ENCODE results near the gene UACA. TPM values are rescaled to one million over a fixed set of nuclear protein-coding genes. Genes with fewer than 3 reads are reported as not detected.

Gene UACA
- polyA plus RNA-seq, 1 donor (not counting 4 experiments of a cell fraction or from before 2014, with no cell fraction given) = 26.6 TPM

GRCh38 chr15:70643783-70644125 lies 119.6 kb downstream of the UACA start:
- dilution Hi-C loops (cut with MboI; ENCODE audit: extremely low pct_ligation_motif_present, low sequenced_read_pairs) = no loop called here
- H2AFZ ChIP-seq (ENCODE audit: control insufficient read depth, low read length) = no peak overlapping the region
- DNase-seq (ENCODE audit: low read depth, low spot score) (no peak), FAIRE-seq (no peak)
- no peaks in the 10 kb centered on the region for H3K4me1 ChIP-seq (ENCODE audit: control insufficient read depth, extremely low read depth, insufficient read depth, low read length)
- no peak overlapping the region for H3K4me2 ChIP-seq (ENCODE audit: control insufficient read depth, extremely low read depth, insufficient read depth, low read depth, low read length)
- H3K79me2 ChIP-seq (ENCODE audit: control insufficient read depth, insufficient read depth, low read length) = no peaks in the 10 kb centered on the region
- H3K9me1 ChIP-seq (ENCODE audit: control insufficient read depth, extremely low read depth, insufficient read depth, low read length) = no peaks in the 10 kb centered on the region
- H3K9me3 ChIP-seq (ENCODE audit: control insufficient read depth, low read depth, low read length) = no peaks in the 10 kb centered on the region
- no peak overlapping the region for H3K9ac ChIP-seq (ENCODE audit: control insufficient read depth, extremely low read depth, insufficient read depth, low read length)
- H3K27ac ChIP-seq (ENCODE audit: control insufficient read depth, insufficient read depth, low read length) = no peak overlapping the region
- H4K20me1 ChIP-seq (ENCODE audit: control insufficient read depth, extremely low read depth, insufficient read depth, low read length) = no peaks in the 10 kb centered on the region
- no peak for TF ChIP-seq EZH2 (IDR thresholded peaks at IDR 0.05; ENCODE audit: low read length)
- TF ChIP-seq, protein P1, sequence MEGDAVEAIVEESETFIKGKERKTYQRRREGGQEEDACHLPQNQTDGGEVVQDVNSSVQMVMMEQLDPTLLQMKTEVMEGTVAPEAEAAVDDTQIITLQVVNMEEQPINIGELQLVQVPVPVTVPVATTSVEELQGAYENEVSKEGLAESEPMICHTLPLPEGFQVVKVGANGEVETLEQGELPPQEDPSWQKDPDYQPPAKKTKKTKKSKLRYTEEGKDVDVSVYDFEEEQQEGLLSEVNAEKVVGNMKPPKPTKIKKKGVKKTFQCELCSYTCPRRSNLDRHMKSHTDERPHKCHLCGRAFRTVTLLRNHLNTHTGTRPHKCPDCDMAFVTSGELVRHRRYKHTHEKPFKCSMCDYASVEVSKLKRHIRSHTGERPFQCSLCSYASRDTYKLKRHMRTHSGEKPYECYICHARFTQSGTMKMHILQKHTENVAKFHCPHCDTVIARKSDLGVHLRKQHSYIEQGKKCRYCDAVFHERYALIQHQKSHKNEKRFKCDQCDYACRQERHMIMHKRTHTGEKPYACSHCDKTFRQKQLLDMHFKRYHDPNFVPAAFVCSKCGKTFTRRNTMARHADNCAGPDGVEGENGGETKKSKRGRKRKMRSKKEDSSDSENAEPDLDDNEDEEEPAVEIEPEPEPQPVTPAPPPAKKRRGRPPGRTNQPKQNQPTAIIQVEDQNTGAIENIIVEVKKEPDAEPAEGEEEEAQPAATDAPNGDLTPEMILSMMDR (optimal IDR thresholded peaks at IDR 0.05 in 1 of 3, IDR thresholded peaks at IDR 0.05 in 1 of 3, conservative IDR thresholded peaks at IDR 0.05 in 1 of 3; ENCODE audit: extremely low read depth in 1 of 3, insufficient read depth in 2 of 3, low read length in 3 of 3) = no peak
- no peaks in the 10 kb centered on the region for H3K27me3 ChIP-seq (ENCODE audit: control insufficient read depth, extremely low read depth, insufficient read depth, low read length)
- H3K36me3 ChIP-seq (ENCODE audit: control insufficient read depth in 2 of 2, extremely low read depth in 1 of 2, insufficient read depth in 2 of 2, low read length in 2 of 2) = no peaks in the 10 kb centered on the region
- H3K4me3 ChIP-seq (ENCODE audit: control insufficient read depth in 2 of 3, extremely low read depth in 1 of 3, insufficient read depth in 2 of 3, low read depth in 1 of 3, low read length in 3 of 3) = no peak overlapping the region

- H3K4me1 ChIP-seq (ENCODE audit: control insufficient read depth, extremely low read depth, insufficient read depth, low read length) = no peaks in the 10 kb centered on the region
- H3K9me3 ChIP-seq (ENCODE audit: control insufficient read depth, low read depth, low read length) = no peaks in the 10 kb centered on the region
- H3K9ac ChIP-seq (ENCODE audit: control insufficient read depth, extremely low read depth, insufficient read depth, low read length) = no peak overlapping the region
- no peak overlapping the region for H3K27ac ChIP-seq (ENCODE audit: control insufficient read depth, insufficient read depth, low read length)
- TF ChIP-seq, protein P1 (optimal IDR thresholded peaks at IDR 0.05 in 1 of 3, IDR thresholded peaks at IDR 0.05 in 1 of 3, conservative IDR thresholded peaks at IDR 0.05 in 1 of 3; ENCODE audit: extremely low read depth in 1 of 3, insufficient read depth in 2 of 3, low read length in 3 of 3) = no peak
- no peak for TF ChIP-seq EZH2 (IDR thresholded peaks at IDR 0.05; ENCODE audit: low read length)
- H2AFZ ChIP-seq (ENCODE audit: control insufficient read depth, low read length) = no peak overlapping the region
- no peak for DNase-seq (ENCODE audit: low read depth, low spot score)
- H3K9me1 ChIP-seq (ENCODE audit: control insufficient read depth, extremely low read depth, insufficient read depth, low read length) = no peaks in the 10 kb centered on the region
- no peaks in the 10 kb centered on the region for H3K79me2 ChIP-seq (ENCODE audit: control insufficient read depth, insufficient read depth, low read length)
- no peak overlapping the region for H3K4me2 ChIP-seq (ENCODE audit: control insufficient read depth, extremely low read depth, insufficient read depth, low read depth, low read length)
- H3K27me3 ChIP-seq (ENCODE audit: control insufficient read depth, extremely low read depth, insufficient read depth, low read length) = no peaks in the 10 kb centered on the region
- H3K36me3 ChIP-seq (ENCODE audit: control insufficient read depth in 2 of 2, extremely low read depth in 1 of 2, insufficient read depth in 2 of 2, low read length in 2 of 2) = no peaks in the 10 kb centered on the region
- no peak overlapping the region for H3K4me3 ChIP-seq (ENCODE audit: control insufficient read depth in 2 of 3, extremely low read depth in 1 of 3, insufficient read depth in 2 of 3, low read depth in 1 of 3, low read length in 3 of 3)
- FAIRE-seq = no peak
- H4K20me1 ChIP-seq (ENCODE audit: control insufficient read depth, extremely low read depth, insufficient read depth, low read length) = no peaks in the 10 kb centered on the region
- dilution Hi-C loops (cut with MboI; ENCODE audit: extremely low pct_ligation_motif_present, low sequenced_read_pairs) = no loop called here
Observed at GRCh38 chr15:70643106-70643782, 120.1 kb downstream of the UACA start.
